Smooth muscle cell (in vitro differentiated cells): ENCODE results near the gene CDC42EP5. TPM values are rescaled to one million over a fixed set of nuclear protein-coding genes. Genes with fewer than 3 reads are reported as not detected.
"Not testable (repeated sequence)": the region's sequence is repeated elsewhere in the genome, so short reads cannot be mapped to it uniquely, and the experiment has no call there.

ENCODE experiments used
- DNase-seq: peaks from one replicate; lab custom pipeline; 2025; ENCODE audit not compliant: unreplicated experiment; lab: John Stamatoyannopoulos, UW
- H2AFZ ChIP-seq: fragments of 200-600 bp; sonication (generic); 2 replicates; pipeline ENCODE4 v1.6.0; 2016; ENCODE audit warnings: antibody characterized with exemption, low read depth, mild to moderate bottlenecking
- H3F3A ChIP-seq: fragments of 200-600 bp; sonication (generic); 2 replicates; pipeline ENCODE4 v1.6.0; 2017; ENCODE audit warnings: antibody characterized with exemption, low read depth
- H3K27ac ChIP-seq: fragments of 200-600 bp; sonication (generic); 2 replicates; pipeline ENCODE4 v1.5.1; 2016; ENCODE audit warnings: low read depth, mild to moderate bottlenecking
- H3K27me3 ChIP-seq: fragments of 200-600 bp; sonication (generic); 2 replicates; pipeline ENCODE4 v1.6.1; 2016; ENCODE audit warnings: low read depth, mild to moderate bottlenecking
- H3K36me3 ChIP-seq: fragments of 200-600 bp; sonication (generic); 2 replicates; pipeline ENCODE4 v1.5.1; 2016; ENCODE audit warnings: low read depth
- H3K4me1 ChIP-seq: fragments of 200-600 bp; sonication (generic); 2 replicates; pipeline ENCODE4 v1.5.1; 2016; ENCODE audit warnings: low read depth
- H3K4me2 ChIP-seq: fragments of 200-600 bp; sonication (generic); 2 replicates; pipeline ENCODE4 v1.6.0; 2016; ENCODE audit warnings: mild to moderate bottlenecking
- H3K4me3 ChIP-seq: fragments of 200-600 bp; sonication (generic); 2 replicates; pipeline ENCODE4 v1.5.1; 2016; ENCODE audit warnings: mild to moderate bottlenecking
- H3K79me2 ChIP-seq: fragments of 200-600 bp; sonication (generic); 2 replicates; pipeline ENCODE4 v1.6.0; 2016; ENCODE audit warnings: low read depth, mild to moderate bottlenecking
- H3K9ac ChIP-seq: fragments of 200-600 bp; sonication (generic); 2 replicates; pipeline ENCODE4 v1.6.0; 2016; ENCODE audit warnings: low read depth
- H3K9me3 ChIP-seq: fragments of 200-600 bp; sonication (generic); replicated peaks from 2 replicates; pipeline ENCODE4 v1.5.1; 2016; ENCODE audit warnings: low read depth
- H4K20me1 ChIP-seq: fragments of 200-600 bp; sonication (generic); 2 replicates; pipeline ENCODE4 v1.6.0; 2016; ENCODE audit warnings: low read depth
- WGBS: methylation state at CpG from one replicate; pipeline ENCODE4 v1.1.7; 2016; ENCODE audit warnings: low lambda C conversion rate; 5-methylcytosine and 5-hydroxymethylcytosine counted together
- polyA plus RNA-seq: library from polyadenylated mRNA; unstranded; fragments of >200 nt; fragmentation: Nextera tagmentation; extraction: Ambion mirVana; gene quantifications from 2 replicates; pipeline ENCODE4 v1.2.1, GENCODE V29; 2016
- total RNA-seq: library from RNA; depleted of rRNA; stranded (reverse); fragments of >200 nt; gene quantifications from 2 replicates; pipeline ENCODE4 v1.2.3, GENCODE V29; 2014
- TF ChIP-seq, protein P1 (sequence below): fragments of 200-600 bp; sonication (generic); IDR thresholded peaks from 2 replicates; pipeline ENCODE4 v1.5.1; 2017; ENCODE audit warnings: borderline replicate concordance, mild to moderate bottlenecking, antibody characterized with exemption; ENCODE audit not compliant: insufficient read depth, poor library complexity, severe bottlenecking

The CDC42EP5 gene
- total and polyA plus RNA-seq, 2 experiments from 2014 or later = 33.6 to 99.8 TPM

DNA sequence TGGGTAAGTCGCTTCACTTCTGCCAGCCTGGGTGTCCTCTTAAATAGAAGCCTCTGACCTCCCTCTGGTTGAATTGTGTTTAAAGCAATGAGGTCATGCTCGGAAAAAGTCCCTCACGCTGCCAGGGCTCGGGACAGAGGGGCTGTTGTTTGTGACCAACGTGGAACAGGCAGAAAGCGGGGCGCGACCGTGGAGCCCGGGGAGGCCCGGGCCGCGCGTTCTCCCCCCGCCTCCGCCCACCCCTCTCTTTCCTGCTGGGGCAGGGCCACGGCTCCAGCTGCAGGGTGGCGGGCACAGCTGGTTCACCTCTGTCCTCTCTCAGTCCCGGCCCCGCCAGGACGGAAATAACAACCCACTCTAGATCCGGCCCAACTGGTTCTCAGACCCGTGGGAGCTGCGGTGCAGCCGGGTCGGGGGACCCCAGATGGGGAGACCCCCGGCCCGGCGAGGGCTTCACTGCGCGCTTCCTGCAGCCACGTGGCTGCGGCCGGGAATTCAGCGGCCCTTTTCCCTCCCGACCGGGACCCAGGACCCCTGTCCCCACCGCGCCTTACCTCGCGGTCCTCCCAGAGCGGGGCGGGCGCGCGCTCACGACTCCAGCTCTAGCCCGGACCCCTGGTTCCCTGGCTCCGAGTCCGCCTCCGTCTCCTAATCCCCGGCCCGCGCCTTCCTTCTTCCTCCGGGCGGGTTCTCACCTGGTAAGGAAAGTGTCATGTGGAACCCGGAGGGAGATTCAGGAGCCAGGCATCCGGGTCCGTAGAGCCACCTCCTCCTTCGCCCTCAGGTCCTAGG lies 1.9 kb downstream of the CDC42EP5 start:
- Histone ChIP-seq H3K4me1 (peaks cover 11% of the 10 kb centered on the region), H3K9me3 (no peaks in the 10 kb centered on the region), H3K4me3 (peak overlapping the region; percentile 65), H3K27ac (peak overlapping the region; percentile 61), H3K9ac (peak overlapping the region; percentile 87), H3K79me2 (peaks cover 21% of the 10 kb centered on the region), H3F3A (peaks cover 19% of the 10 kb centered on the region), H3K36me3 (no peaks in the 10 kb centered on the region), H2AFZ (no peak overlapping the region), H3K27me3 (no peaks in the 10 kb centered on the region), H3K4me2 (peak overlapping the region; percentile 93), H4K20me1 (peaks cover 18% of the 10 kb centered on the region)
- WGBS = 12% methylated on average over 59 of the region's 60 CpGs
- TF ChIP-seq, protein P1, sequence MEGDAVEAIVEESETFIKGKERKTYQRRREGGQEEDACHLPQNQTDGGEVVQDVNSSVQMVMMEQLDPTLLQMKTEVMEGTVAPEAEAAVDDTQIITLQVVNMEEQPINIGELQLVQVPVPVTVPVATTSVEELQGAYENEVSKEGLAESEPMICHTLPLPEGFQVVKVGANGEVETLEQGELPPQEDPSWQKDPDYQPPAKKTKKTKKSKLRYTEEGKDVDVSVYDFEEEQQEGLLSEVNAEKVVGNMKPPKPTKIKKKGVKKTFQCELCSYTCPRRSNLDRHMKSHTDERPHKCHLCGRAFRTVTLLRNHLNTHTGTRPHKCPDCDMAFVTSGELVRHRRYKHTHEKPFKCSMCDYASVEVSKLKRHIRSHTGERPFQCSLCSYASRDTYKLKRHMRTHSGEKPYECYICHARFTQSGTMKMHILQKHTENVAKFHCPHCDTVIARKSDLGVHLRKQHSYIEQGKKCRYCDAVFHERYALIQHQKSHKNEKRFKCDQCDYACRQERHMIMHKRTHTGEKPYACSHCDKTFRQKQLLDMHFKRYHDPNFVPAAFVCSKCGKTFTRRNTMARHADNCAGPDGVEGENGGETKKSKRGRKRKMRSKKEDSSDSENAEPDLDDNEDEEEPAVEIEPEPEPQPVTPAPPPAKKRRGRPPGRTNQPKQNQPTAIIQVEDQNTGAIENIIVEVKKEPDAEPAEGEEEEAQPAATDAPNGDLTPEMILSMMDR = no peak
- DNase-seq = no peak

GRCh38 chr19:54470276-54470887 lies 2.7 kb downstream of the CDC42EP5 start:
- H3K9me3 ChIP-seq = no peaks in the 10 kb centered on the region
- no peaks in the 10 kb centered on the region for H3K36me3 ChIP-seq
- no peak overlapping the region for H2AFZ ChIP-seq
- H3K4me3 ChIP-seq = peak overlapping the region; percentile 65
- H4K20me1 ChIP-seq = peaks cover 18% of the 10 kb centered on the region
- peak overlapping the region; percentile 61 for H3K27ac ChIP-seq
- TF ChIP-seq, protein P1 = no peak
- peaks cover 21% of the 10 kb centered on the region for H3K79me2 ChIP-seq
- peaks cover 25% of the 10 kb centered on the region for H3F3A ChIP-seq
- H3K9ac ChIP-seq = peak overlapping the region; percentile 87
- peak overlapping the region; percentile 93 for H3K4me2 ChIP-seq
- H3K4me1 ChIP-seq = peaks cover 11% of the 10 kb centered on the region
- WGBS = 86% methylated on average over 10 of the region's 10 CpGs
- H3K27me3 ChIP-seq = no peaks in the 10 kb centered on the region
- DNase-seq = no peak

GRCh38 chr19:54469496-54469934 lies 3.6 kb downstream of the CDC42EP5 start:
- Histone ChIP-seq H3K79me2 (peaks cover 21% of the 10 kb centered on the region), H3F3A (peaks cover 25% of the 10 kb centered on the region), H4K20me1 (peaks cover 18% of the 10 kb centered on the region), H3K9me3 (no peaks in the 10 kb centered on the region), H3K27ac (no peak overlapping the region), H3K9ac (no peak overlapping the region), H2AFZ (no peak overlapping the region), H3K4me3 (no peak overlapping the region), H3K4me2 (no peak overlapping the region), H3K4me1 (peaks cover 11% of the 10 kb centered on the region), H3K36me3 (no peaks in the 10 kb centered on the region), H3K27me3 (no peaks in the 10 kb centered on the region)
- TF ChIP-seq, protein P1 = no peak
- DNase-seq = no peak
- WGBS = 76% methylated on average over 8 of the region's 8 CpGs

- H3F3A ChIP-seq = peaks cover 30% of the 10 kb centered on the region
- not testable (repeated sequence) for H3K4me3 ChIP-seq, H3K27me3 ChIP-seq, H3K9me3 ChIP-seq, H3K9ac ChIP-seq, H3K27ac ChIP-seq, H3K4me1 ChIP-seq, H3K4me2 ChIP-seq, H3K36me3 ChIP-seq, DNase-seq, H2AFZ ChIP-seq
- H4K20me1 ChIP-seq = peaks cover 38% of the 10 kb centered on the region
- peaks cover 15% of the 10 kb centered on the region for H3K79me2 ChIP-seq
- WGBS = 98% methylated on average over 14 of the region's 14 CpGs
Measured at GRCh38 chr19:54466110-54466480, 7.0 kb downstream of the CDC42EP5 start.
